ENCODE results near the gene OR8B4. TPM values are rescaled to one million over a fixed set of nuclear protein-coding genes. Genes with fewer than 3 reads are reported as not detected.
A peak's percentile ranks its signal among the peaks of the same experiment; 100 is the strongest.

OR8B4 gene
- total RNA-seq, 1 experiment from 2014 or later: not detected

GRCh38 chr11:124463990-124464389 is 39.3 kb upstream of the OR8B4 start:
- H3K27me3 ChIP-seq (ENCODE audit: insufficient read depth, low read length): peaks cover 41% of the 10 kb centered on the region
- intact Hi-C loops (cut with micrococcal nuclease): no loop called here
- ATAC-seq: peak; percentile 61
- no peaks in the 10 kb centered on the region for H3K4me1 ChIP-seq (ENCODE audit: control insufficient read depth in 1 of 2, insufficient read depth in 2 of 2, low read length in 2 of 2)
- H3K9ac ChIP-seq (ENCODE audit: low read length): no peak overlapping the region
- no peaks in the 10 kb centered on the region for H4K20me1 ChIP-seq (ENCODE audit: insufficient read depth)
- no peaks in the 10 kb centered on the region for H3K9me2 ChIP-seq (ENCODE audit: insufficient read depth)
- POLR2A ChIA-PET: no interaction called here
- RAD21 ChIA-PET (ENCODE audit: low non-redundant PET in 1 of 2, low total read pairs in 2 of 2, uncharacterized antibody in 2 of 2, unreplicated experiment in 2 of 2): no interaction called here
- H3K9me3 ChIP-seq (ENCODE audit: control insufficient read depth in 1 of 2, insufficient read depth in 1 of 2, low read depth in 1 of 2, low read length in 2 of 2): no peaks in the 10 kb centered on the region
- no peak overlapping the region for H3K4me3 ChIP-seq (replicated peaks in 1 of 2; ENCODE audit: low read depth in 1 of 2, low read length in 2 of 2)
- TF ChIP-seq CTCF (IDR thresholded peaks at IDR 0.05 in 2 of 3, conservative IDR thresholded peaks at IDR 0.05 in 1 of 3; ENCODE audit: borderline replicate concordance in 1 of 3, insufficient read depth in 1 of 3, low read depth in 2 of 3, low read length in 2 of 3): peak in 2 of 3 experiments; percentile 16 to 25; a peak in 1 of 6 replicates
- TF ChIP-seq EZH2 (IDR thresholded peaks at IDR 0.05): no peak
- TF ChIP-seq TCF7L2 (IDR thresholded peaks at IDR 0.05; ENCODE audit: borderline replicate concordance, extremely low read depth, insufficient read depth, insufficient read length): no peak
- no peak for TF ChIP-seq REST (IDR thresholded peaks at IDR 0.05; ENCODE audit: low read depth)
- no peaks in the 10 kb centered on the region for H3K79me2 ChIP-seq (ENCODE audit: insufficient read depth, low read length)
- no peak for DNase-seq (ENCODE audit: low read depth, low spot score)
- H2AFZ ChIP-seq (ENCODE audit: low read depth, low read length, poor library complexity, severe bottlenecking): no peak overlapping the region
- no peak overlapping the region for H3K27ac ChIP-seq (ENCODE audit: low read depth, low read length)
- CTCF ChIA-PET: no interaction called here
- H3K36me3 ChIP-seq (ENCODE audit: control insufficient read depth in 1 of 2, insufficient read depth in 2 of 2, low read length in 2 of 2): no peaks in the 10 kb centered on the region
- no peak overlapping the region for H3K4me2 ChIP-seq (ENCODE audit: low read length)
- no TSS peak for BruUV-seq (replicated peaks)

All from HCT116 (cell line).